PC-3 (cell line): ENCODE results near the gene TPCN2. TPM values are rescaled to one million over a fixed set of nuclear protein-coding genes. Genes with fewer than 3 reads are reported as not detected.

Experiments
- ATAC-seq: fragments of 200-7000 bp; cut with Tn5 transposase; 2 replicates; pipeline ENCODE4 v1.9.1; 2020; ENCODE audit warnings: mild to moderate bottlenecking, moderate library complexity
- BruUV-seq: library from RNA; stranded (reverse); fragments of 400-500 nt; replicated peaks from 2 replicates; lab custom pipeline; 2021; lab: Mats Ljungman, UMichigan
- CTCF ChIA-PET: fragments of 300-600 bp; sonication (Branson Sonifier 250); formaldehyde crosslinking; loops from one replicate; lab custom pipeline; 2022; ENCODE audit warnings: antibody characterized with exemption; lab: Charles Lee
- POLR2A ChIA-PET: fragments of 300-600 bp; sonication (Branson Sonifier 250); formaldehyde crosslinking; loops from one replicate; lab custom pipeline; 2022; ENCODE audit warnings: antibody characterized with exemption; ENCODE audit not compliant: unreplicated experiment; lab: Charles Lee
- DNase-seq: peaks from one replicate; pipeline ENCODE4 v3.0.0-alpha.2; 2015
- H2AFZ ChIP-seq: fragments of 300-600 bp; sonication (generic); 2 replicates; pipeline ENCODE4 v1.6.0; 2016; ENCODE audit warnings: antibody characterized with exemption, low read length
- H3F3A ChIP-seq: fragments of 300-600 bp; sonication (generic); one replicate; pipeline ENCODE4 v1.6.0; 2017; ENCODE audit warnings: antibody characterized with exemption, low read length, control low read depth, mild to moderate bottlenecking; ENCODE audit not compliant: unreplicated experiment
- H3K27ac ChIP-seq: fragments of 300-600 bp; sonication (generic); 2 replicates; pipeline ENCODE4 v1.5.1; 2016; ENCODE audit warnings: mild to moderate bottlenecking, low read length
- H3K27me3 ChIP-seq: fragments of 300-600 bp; sonication (generic); 2 replicates; pipeline ENCODE4 v1.6.1; 2016; ENCODE audit warnings: low read length, mixed read lengths
- H3K36me3 ChIP-seq: fragments of 300-600 bp; sonication (generic); 2 replicates; pipeline ENCODE4 v1.6.1; 2016; ENCODE audit warnings: low read depth, mixed run types, low read length, mixed read lengths
- H3K4me1 ChIP-seq: fragments of 300-600 bp; sonication (generic); 2 replicates; pipeline ENCODE4 v1.5.1; 2016; ENCODE audit warnings: low read length; ENCODE audit not compliant: insufficient read depth
- H3K4me2 ChIP-seq: fragments of 300-600 bp; sonication (generic); 2 replicates; pipeline ENCODE4 v1.6.0; 2016; ENCODE audit warnings: low read length
- H3K4me3 ChIP-seq: fragments of 300-600 bp; sonication (generic); 2 replicates; pipeline ENCODE4 v1.5.1; 2016; ENCODE audit warnings: mild to moderate bottlenecking, low read length, mixed read lengths
- H3K79me2 ChIP-seq: fragments of 300-600 bp; sonication (generic); 2 replicates; pipeline ENCODE4 v1.6.1; 2017; ENCODE audit warnings: low read length, mixed read lengths
- H3K9ac ChIP-seq: fragments of 300-600 bp; sonication (generic); 2 replicates; pipeline ENCODE4 v1.6.0; 2016; ENCODE audit warnings: mild to moderate bottlenecking, low read length
- H3K9me2 ChIP-seq: fragments of 300-600 bp; sonication (generic); replicated peaks from 2 replicates; pipeline ENCODE4 v1.6.1; 2016; ENCODE audit warnings: mixed run types, low read length, mixed read lengths
- H3K9me3 ChIP-seq: fragments of 300-600 bp; sonication (generic); 2 replicates; pipeline ENCODE4 v1.6.1; 2016; ENCODE audit warnings: low read length, mixed read lengths
- H4K20me1 ChIP-seq: fragments of 300-600 bp; sonication (generic); 2 replicates; pipeline ENCODE4 v1.6.1; 2016; ENCODE audit warnings: low read length, mixed read lengths
- EZH2 ChIP-seq: fragments of 300-600 bp; sonication (generic); IDR thresholded peaks from one replicate; pipeline ENCODE4 v1.6.1; 2017; ENCODE audit warnings: antibody characterized with exemption, mild to moderate bottlenecking, low read length; ENCODE audit not compliant: unreplicated experiment
- EZH2phosphoT487 ChIP-seq: fragments of 300-600 bp; sonication (generic); IDR thresholded peaks from 2 replicates; pipeline ENCODE4 v1.6.1; 2018; ENCODE audit warnings: mild to moderate bottlenecking, antibody characterized with exemption, low read length, borderline replicate concordance
- intact Hi-C: fragments of 100-400 bp; cut with micrococcal nuclease; formaldehyde crosslinking; loops from 2 replicates; pipeline ENCODE4 v1.9.0; 2023
- total RNA-seq: library from RNA; depleted of rRNA; stranded (reverse); fragments of >200 nt; gene quantifications from 2 replicates; pipeline ENCODE4 v1.2.3, GENCODE V29; 2014
- TF ChIP-seq, protein P1 (sequence below): fragments of 300-600 bp; sonication (generic); conservative IDR thresholded peaks from 2 replicates; pipeline ENCODE4 v1.5.1; 2017; ENCODE audit warnings: antibody characterized with exemption, low read depth, mild to moderate bottlenecking, low read length

TPCN2 gene
- total RNA-seq, 1 experiment from 2014 or later: 13.0 TPM

DNA sequence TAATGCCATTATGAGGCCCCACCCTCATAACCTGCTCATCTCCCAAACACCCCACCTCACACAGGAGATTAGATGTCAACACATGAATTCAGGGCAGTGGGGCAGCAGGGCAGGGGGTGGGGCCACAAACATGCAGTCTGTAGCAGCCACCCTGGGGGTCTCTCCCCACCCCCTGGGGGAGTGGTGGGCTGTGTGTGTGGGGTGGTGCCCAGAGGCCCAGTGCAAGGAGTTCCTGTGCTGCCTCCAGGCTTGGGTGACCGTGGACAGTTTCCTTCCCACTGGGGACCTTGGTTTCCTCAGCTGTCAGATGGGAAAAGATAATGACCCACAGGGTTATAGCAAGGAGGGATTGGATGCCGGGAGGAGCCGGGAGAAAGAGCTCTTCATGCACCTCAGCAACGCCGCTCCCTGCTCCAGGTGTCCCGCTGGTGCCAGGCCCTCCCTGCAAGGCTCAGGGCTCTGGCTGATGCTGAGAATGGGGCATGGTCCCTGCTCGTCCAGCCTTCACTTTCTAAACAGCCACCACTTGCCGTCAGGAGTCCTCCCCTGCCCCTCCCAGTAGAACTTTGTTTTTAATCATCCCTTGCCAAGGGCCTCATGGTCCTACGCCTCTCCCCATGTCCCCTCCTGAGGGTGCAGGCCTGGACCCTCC, 33.7 kb upstream of the TPCN2 start:
- Histone ChIP-seq H2AFZ (no peak overlapping the region), H3K27me3 (no peaks in the 10 kb centered on the region), H3K4me1 (peaks cover 7% of the 10 kb centered on the region; the same call in 1 of the 2 replicates), H3K79me2 (no peaks in the 10 kb centered on the region), H4K20me1 (no peaks in the 10 kb centered on the region), H3K4me3 (no peak overlapping the region), H3K9me2 (no peaks in the 10 kb centered on the region), H3K27ac (no peak overlapping the region), H3K9me3 (no peaks in the 10 kb centered on the region), H3F3A (no peaks in the 10 kb centered on the region), H3K4me2 (no peak overlapping the region), H3K36me3 (no peaks in the 10 kb centered on the region), H3K9ac (no peak overlapping the region)
- ChIA-PET CTCF (no interaction called here), POLR2A (no interaction called here)
- intact Hi-C loops: no loop called here
- BruUV-seq: no TSS peak
- ATAC-seq (no peak), DNase-seq (no peak)
- TF ChIP-seq EZH2 (no peak), EZH2phosphoT487 (no peak)
- TF ChIP-seq, protein P1, sequence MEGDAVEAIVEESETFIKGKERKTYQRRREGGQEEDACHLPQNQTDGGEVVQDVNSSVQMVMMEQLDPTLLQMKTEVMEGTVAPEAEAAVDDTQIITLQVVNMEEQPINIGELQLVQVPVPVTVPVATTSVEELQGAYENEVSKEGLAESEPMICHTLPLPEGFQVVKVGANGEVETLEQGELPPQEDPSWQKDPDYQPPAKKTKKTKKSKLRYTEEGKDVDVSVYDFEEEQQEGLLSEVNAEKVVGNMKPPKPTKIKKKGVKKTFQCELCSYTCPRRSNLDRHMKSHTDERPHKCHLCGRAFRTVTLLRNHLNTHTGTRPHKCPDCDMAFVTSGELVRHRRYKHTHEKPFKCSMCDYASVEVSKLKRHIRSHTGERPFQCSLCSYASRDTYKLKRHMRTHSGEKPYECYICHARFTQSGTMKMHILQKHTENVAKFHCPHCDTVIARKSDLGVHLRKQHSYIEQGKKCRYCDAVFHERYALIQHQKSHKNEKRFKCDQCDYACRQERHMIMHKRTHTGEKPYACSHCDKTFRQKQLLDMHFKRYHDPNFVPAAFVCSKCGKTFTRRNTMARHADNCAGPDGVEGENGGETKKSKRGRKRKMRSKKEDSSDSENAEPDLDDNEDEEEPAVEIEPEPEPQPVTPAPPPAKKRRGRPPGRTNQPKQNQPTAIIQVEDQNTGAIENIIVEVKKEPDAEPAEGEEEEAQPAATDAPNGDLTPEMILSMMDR: no peak

DNA sequence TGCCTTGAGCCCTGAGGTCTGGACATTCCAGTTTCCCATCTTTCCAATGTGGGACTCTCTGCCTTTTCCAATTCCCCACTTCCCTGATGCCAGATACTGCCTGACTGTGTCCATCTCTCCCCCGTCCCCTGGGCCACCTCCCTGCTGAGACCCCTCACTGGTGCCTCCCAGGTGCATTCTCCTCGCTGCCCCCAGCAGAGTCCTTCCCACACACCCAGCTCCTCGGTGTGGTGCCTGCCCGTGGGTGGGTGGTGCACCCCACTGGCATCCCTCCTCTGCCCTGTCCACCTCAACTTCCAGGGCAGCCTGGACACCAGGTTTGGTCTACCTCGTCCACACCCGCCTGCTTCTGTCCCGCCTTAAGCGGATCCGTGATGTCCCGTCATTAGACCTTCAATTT, 30.8 kb upstream of the TPCN2 start:
- Histone ChIP-seq H3F3A (no peaks in the 10 kb centered on the region), H3K9ac (no peak overlapping the region), H3K9me3 (no peaks in the 10 kb centered on the region), H2AFZ (no peak overlapping the region), H3K9me2 (no peaks in the 10 kb centered on the region), H3K79me2 (no peaks in the 10 kb centered on the region), H4K20me1 (no peaks in the 10 kb centered on the region), H3K36me3 (no peaks in the 10 kb centered on the region), H3K27me3 (no peaks in the 10 kb centered on the region), H3K4me3 (no peak overlapping the region), H3K4me2 (no peak overlapping the region), H3K4me1 (no peaks in the 10 kb centered on the region), H3K27ac (no peak overlapping the region)
- no peak for DNase-seq
- no TSS peak for BruUV-seq
- intact Hi-C loops: no loop called here
- ATAC-seq: no peak
- ChIA-PET POLR2A (interaction anchor here (0.8 kb wide), 1 partner anchor 168 kb away, joined by 5 read pairs; no protein-coding TSS in a partner anchor), CTCF (interaction anchor here (0.6 kb wide), 1 partner anchor 328 kb away, joined by 6 read pairs; no protein-coding TSS in a partner anchor)
- no peak for TF ChIP-seq EZH2
- no peak for TF ChIP-seq EZH2phosphoT487
- TF ChIP-seq, protein P1: no peak

DNA sequence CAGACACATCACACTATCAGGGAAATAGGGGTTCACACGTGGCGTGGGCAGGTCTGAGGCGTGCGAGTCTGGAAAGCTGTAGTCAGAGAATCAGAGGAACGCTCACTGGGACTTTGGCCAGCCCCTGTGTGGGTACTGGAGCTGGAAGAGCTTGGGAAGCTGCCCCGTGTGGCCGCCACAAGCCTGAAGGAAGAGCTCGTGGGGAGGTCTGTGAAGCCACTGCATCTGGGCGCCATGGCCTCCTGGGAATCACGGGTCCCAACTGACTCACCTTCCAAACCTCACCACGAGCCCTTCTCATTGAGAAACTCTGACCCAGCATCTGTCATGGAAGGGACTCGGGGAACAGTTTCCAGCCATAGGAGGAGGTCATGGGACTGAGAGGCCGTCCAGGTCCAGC, 29.8 kb upstream of the TPCN2 start:
- Histone ChIP-seq H3K79me2 (no peaks in the 10 kb centered on the region), H3K27me3 (no peaks in the 10 kb centered on the region), H3K9me3 (no peaks in the 10 kb centered on the region), H3F3A (no peaks in the 10 kb centered on the region), H3K4me3 (no peak overlapping the region), H3K36me3 (no peaks in the 10 kb centered on the region), H3K4me2 (no peak overlapping the region), H4K20me1 (no peaks in the 10 kb centered on the region), H3K27ac (no peak overlapping the region), H3K9ac (no peak overlapping the region), H3K9me2 (no peaks in the 10 kb centered on the region), H3K4me1 (no peaks in the 10 kb centered on the region), H2AFZ (no peak overlapping the region)
- no peak for DNase-seq
- intact Hi-C loops: no loop called here
- no peak for ATAC-seq
- TF ChIP-seq EZH2phosphoT487 (no peak), EZH2 (no peak)
- TF ChIP-seq, protein P1: no peak
- POLR2A ChIA-PET: interaction anchor here (0.8 kb wide), 1 partner anchor 169 kb away, joined by 5 read pairs; no protein-coding TSS in a partner anchor
- BruUV-seq: no TSS peak
- CTCF ChIA-PET: no interaction called here
